Breast epithelium (tissue), 4 donors: Measurements from ENCODE around the gene FTSJ1. TPM values are rescaled to one million over a fixed set of nuclear protein-coding genes. Genes with fewer than 3 reads are reported as not detected.

ENCODE experiments used
- DNase-seq, 2 donors: peaks; one replicate each; pipeline ENCODE4 v3.0.0-alpha.2; 2019; ENCODE audit warnings: low spot score in 2 of 2
- H3K27ac ChIP-seq, 2 donors: fragments of 200-600 bp; sonication (generic) in 1 of 2; one replicate each; pipeline ENCODE4 v1.5.1; 2016 to 2019; ENCODE audit warnings: mild to moderate bottlenecking in 1 of 2
- H3K27me3 ChIP-seq, 2 donors: fragments of 200-600 bp; sonication (generic) in 1 of 2; one replicate each; pipeline versions ENCODE4 v1.5.1 to v1.6.0; 2017 to 2019; ENCODE audit warnings: control low read depth in 1 of 2, mild to moderate bottlenecking in 1 of 2
- H3K36me3 ChIP-seq: fragments of 200-600 bp; one replicate; pipeline ENCODE4 v1.5.1; 2019
- H3K4me1 ChIP-seq, 2 donors: fragments of 200-600 bp; sonication (generic); one replicate each; pipeline ENCODE4 v1.5.1; 2016 to 2019; ENCODE audit warnings: control low read depth in 1 of 2
- H3K4me3 ChIP-seq, 3 donors: fragments of 200-600 bp; sonication (generic); 1 replicate in 2 of 3; 2 replicates in 1 of 3; pipeline ENCODE4 v1.5.1; 2016 to 2019; ENCODE audit warnings: mild to moderate bottlenecking in 3 of 3, moderate library complexity in 2 of 3
- H3K9me3 ChIP-seq, 2 donors: fragments of 200-600 bp; sonication (generic) in 1 of 2; one replicate each; pipeline ENCODE4 v1.5.1; 2016 to 2019; ENCODE audit warnings: control low read depth in 1 of 2
- POLR2A ChIP-seq: fragments of 450-650 bp; IDR thresholded peaks from one replicate; pipeline ENCODE4 v1.6.1; 2016; ENCODE audit warnings: antibody characterized with exemption, mild to moderate bottlenecking, moderate library complexity
- POLR2AphosphoS5 ChIP-seq, 3 donors: sonication (generic); formaldehyde crosslinking; IDR thresholded peaks; one replicate each; pipeline ENCODE4 v1.6.1; 2017; ENCODE audit warnings: antibody characterized with exemption in 3 of 3
- intact Hi-C: fragments of 100-400 bp; cut with DNase I; formaldehyde crosslinking; loops from one replicate; pipeline ENCODE4 v1.15.1; 2023; ENCODE audit warnings: low total_unique reads
- total RNA-seq, 3 donors: library from RNA; depleted of rRNA; stranded (reverse); fragments of >200 nt; gene quantifications; one replicate each; pipeline ENCODE4 v1.1.0, GENCODE V29; 2016
- TF ChIP-seq, protein P1 (sequence below), 3 donors: fragments of 450-650 bp; IDR thresholded peaks; one replicate each; pipeline ENCODE4 v1.5.1; 2016 to 2017; ENCODE audit warnings: antibody characterized with exemption in 3 of 3, mild to moderate bottlenecking in 3 of 3, moderate library complexity in 3 of 3

The FTSJ1 gene
- total RNA-seq, 3 donors from 2014 or later = 31.8 to 55.4 (median 34.8) TPM

- no peak for DNase-seq
- Histone ChIP-seq H3K9me3 (peaks cover 0 to 3% of the 10 kb centered on the region in 2 donors), H3K27me3 (peaks cover 0 to 32% of the 10 kb centered on the region in 2 donors)
These were observed 24.3 kb upstream of the FTSJ1 start for GRCh38 chrX:48451708-48452107.

DNA sequence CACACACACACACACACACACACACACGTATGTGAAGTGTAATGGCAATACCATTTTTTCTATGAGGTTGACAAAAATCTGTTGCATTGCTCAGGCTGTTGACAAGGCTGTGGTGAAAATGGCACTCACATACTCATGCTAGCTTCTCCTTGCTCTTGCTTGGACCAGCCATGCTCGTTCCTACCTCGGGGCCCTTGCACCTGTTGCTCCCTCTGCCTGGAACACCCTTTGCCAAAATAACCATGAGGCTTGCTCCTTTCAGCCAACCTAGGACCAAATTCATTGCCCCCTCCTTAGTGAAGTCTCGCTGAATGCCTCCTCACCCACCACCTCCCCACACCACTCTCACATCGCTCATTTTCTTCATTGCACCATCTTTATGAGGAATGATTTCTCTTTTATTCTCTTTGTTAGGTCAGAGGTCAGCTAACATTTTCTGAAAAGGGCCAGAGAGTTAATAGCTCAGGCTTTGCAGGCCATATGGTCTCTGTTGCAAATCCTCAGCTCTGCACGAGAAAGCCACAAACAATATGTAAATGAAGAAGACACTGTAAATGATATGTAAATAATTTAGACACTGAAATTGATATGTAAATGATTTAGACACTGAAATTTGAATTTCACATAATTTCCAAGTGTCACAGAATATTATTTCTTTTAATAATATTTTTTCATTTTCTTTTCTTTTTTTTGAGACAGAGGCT, 19.2 kb upstream of the FTSJ1 start:
- intact Hi-C loops = no loop called here
- Histone ChIP-seq H3K4me3 (no peak overlapping the region), H3K9me3 (peaks cover 0 to 3% of the 10 kb centered on the region in 2 donors), H3K27me3 (peaks cover 0 to 37% of the 10 kb centered on the region in 2 donors), H3K4me1 (no peaks in the 10 kb centered on the region), H3K27ac (no peak overlapping the region), H3K36me3 (no peaks in the 10 kb centered on the region)
- no peak for DNase-seq
- TF ChIP-seq, protein P1, sequence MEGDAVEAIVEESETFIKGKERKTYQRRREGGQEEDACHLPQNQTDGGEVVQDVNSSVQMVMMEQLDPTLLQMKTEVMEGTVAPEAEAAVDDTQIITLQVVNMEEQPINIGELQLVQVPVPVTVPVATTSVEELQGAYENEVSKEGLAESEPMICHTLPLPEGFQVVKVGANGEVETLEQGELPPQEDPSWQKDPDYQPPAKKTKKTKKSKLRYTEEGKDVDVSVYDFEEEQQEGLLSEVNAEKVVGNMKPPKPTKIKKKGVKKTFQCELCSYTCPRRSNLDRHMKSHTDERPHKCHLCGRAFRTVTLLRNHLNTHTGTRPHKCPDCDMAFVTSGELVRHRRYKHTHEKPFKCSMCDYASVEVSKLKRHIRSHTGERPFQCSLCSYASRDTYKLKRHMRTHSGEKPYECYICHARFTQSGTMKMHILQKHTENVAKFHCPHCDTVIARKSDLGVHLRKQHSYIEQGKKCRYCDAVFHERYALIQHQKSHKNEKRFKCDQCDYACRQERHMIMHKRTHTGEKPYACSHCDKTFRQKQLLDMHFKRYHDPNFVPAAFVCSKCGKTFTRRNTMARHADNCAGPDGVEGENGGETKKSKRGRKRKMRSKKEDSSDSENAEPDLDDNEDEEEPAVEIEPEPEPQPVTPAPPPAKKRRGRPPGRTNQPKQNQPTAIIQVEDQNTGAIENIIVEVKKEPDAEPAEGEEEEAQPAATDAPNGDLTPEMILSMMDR (IDR thresholded peaks at IDR 0.05) = no peak
- TF ChIP-seq POLR2AphosphoS5 (IDR thresholded peaks at IDR 0.05) (no peak), POLR2A (no peak)

More at GRCh38 chrX:48451708-48452107, 24.3 kb upstream of the FTSJ1 start:
- intact Hi-C loops = no loop called here
- no peak overlapping the region for H3K27ac ChIP-seq
- H3K36me3 ChIP-seq = no peaks in the 10 kb centered on the region
- no peak overlapping the region for H3K4me3 ChIP-seq
- TF ChIP-seq, protein P1 (IDR thresholded peaks at IDR 0.05) = no peak
- TF ChIP-seq POLR2A (no peak), POLR2AphosphoS5 (IDR thresholded peaks at IDR 0.05) (no peak)
- no peaks in the 10 kb centered on the region for H3K4me1 ChIP-seq

DNA sequence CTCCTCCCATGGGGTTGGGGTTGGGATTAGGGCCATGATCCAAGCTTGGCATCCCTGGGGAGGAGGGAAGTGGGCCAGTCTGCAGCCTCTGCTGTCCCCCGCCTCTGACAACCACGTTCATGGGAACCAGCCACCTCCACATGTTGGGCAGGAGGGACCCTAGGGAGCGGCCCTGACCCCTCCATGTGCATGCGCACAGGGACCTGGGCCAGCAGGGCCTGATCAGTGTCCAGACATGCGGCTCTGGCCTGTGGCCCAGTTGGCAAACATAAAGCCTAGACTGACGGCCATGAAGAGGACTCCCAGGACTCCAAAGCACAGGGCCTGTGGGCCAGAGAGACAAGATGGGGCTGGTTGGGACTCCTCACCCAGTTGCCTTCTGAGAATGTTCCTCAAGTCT, 17.3 kb upstream of the FTSJ1 start:
- Histone ChIP-seq H3K9me3 (peaks cover 0 to 3% of the 10 kb centered on the region in 2 donors), H3K4me3 (no peak overlapping the region), H3K27me3 (peaks cover 0 to 51% of the 10 kb centered on the region in 2 donors), H3K36me3 (no peaks in the 10 kb centered on the region), H3K4me1 (no peaks in the 10 kb centered on the region), H3K27ac (no peak overlapping the region)
- intact Hi-C loops = no loop called here
- no peak for DNase-seq
- TF ChIP-seq POLR2A = no peak
- no peak for TF ChIP-seq POLR2AphosphoS5 (IDR thresholded peaks at IDR 0.05)
- TF ChIP-seq, protein P1 (IDR thresholded peaks at IDR 0.05) = no peak

GRCh38 chrX:48459483-48459882, 16.5 kb upstream of the FTSJ1 start:
- DNase-seq = no peak
- peaks cover 0 to 3% of the 10 kb centered on the region in 2 donors for H3K9me3 ChIP-seq
- no peaks in the 10 kb centered on the region for H3K36me3 ChIP-seq
- no peak overlapping the region for H3K4me3 ChIP-seq
- no peaks in the 10 kb centered on the region for H3K4me1 ChIP-seq
- TF ChIP-seq, protein P1 (IDR thresholded peaks at IDR 0.05) = no peak
- TF ChIP-seq POLR2A (no peak), POLR2AphosphoS5 (IDR thresholded peaks at IDR 0.05) (no peak)
- intact Hi-C loops = no loop called here
- peaks cover 0 to 49% of the 10 kb centered on the region in 2 donors for H3K27me3 ChIP-seq
- H3K27ac ChIP-seq = no peak overlapping the region

DNA sequence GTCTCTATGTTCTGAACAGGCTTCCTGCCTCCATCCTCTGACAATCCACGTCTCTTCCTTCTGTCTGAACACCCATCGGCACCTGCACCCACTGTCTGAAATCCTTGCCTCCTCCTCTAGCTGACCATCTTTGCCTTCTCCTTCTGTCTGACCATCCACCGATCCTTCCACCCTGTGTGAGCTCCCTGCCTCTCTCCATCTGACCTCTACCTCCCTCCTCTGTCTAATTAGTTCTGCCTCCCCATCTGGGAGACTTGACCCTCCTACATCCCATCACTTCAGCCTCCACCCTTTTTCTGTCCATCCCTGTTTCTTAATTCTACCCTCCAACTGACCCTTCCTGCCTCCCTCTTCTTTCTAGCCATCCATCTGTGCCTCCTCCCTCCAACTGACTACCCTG, 16.0 kb upstream of the FTSJ1 start:
- peaks cover 0 to 3% of the 10 kb centered on the region in 2 donors for H3K9me3 ChIP-seq
- H3K4me3 ChIP-seq = no peak overlapping the region
- intact Hi-C loops = no loop called here
- no peak for TF ChIP-seq POLR2A
- TF ChIP-seq, protein P1 (IDR thresholded peaks at IDR 0.05) = no peak
- no peak for TF ChIP-seq POLR2AphosphoS5 (IDR thresholded peaks at IDR 0.05)
- H3K36me3 ChIP-seq = no peaks in the 10 kb centered on the region
- no peak for DNase-seq
- no peak overlapping the region for H3K27ac ChIP-seq
- no peaks in the 10 kb centered on the region for H3K4me1 ChIP-seq
- H3K27me3 ChIP-seq = peaks cover 0 to 49% of the 10 kb centered on the region in 2 donors
